B cell (primary cell): ENCODE measurements around the gene NAV2. TPM values are rescaled to one million over a fixed set of nuclear protein-coding genes. Genes with fewer than 3 reads are reported as not detected.

Experiments used
- ATAC-seq: fragments of 200-7000 bp; cut with Tn5 transposase; one replicate; pipeline ENCODE4 v1.10.0; 2021; ENCODE audit warnings: low read depth, mild to moderate bottlenecking, moderate number of reproducible peaks, moderate library complexity
- CTCF ChIA-PET: fragments of 350-600 bp; sonication (Branson Sonifier 250); formaldehyde crosslinking; loops from one replicate; lab custom pipeline; 2021; ENCODE audit warnings: antibody characterized with exemption, inconsistent platforms; lab: Charles Lee
- POLR2A ChIA-PET: fragments of 350-600 bp; sonication (Branson Sonifier 250); formaldehyde crosslinking; loops from one replicate; lab custom pipeline; 2021; ENCODE audit warnings: antibody characterized with exemption; lab: Charles Lee
- DNase-seq: peaks from one replicate; pipeline ENCODE4 v3.0.0; 2013
- H2AFZ ChIP-seq: 2 replicates; pipeline ENCODE4 v1.6.1; 2012; ENCODE audit warnings: mild to moderate bottlenecking, low read depth, low read length; ENCODE audit not compliant: insufficient read depth, poor library complexity, severe bottlenecking
- H3K27ac ChIP-seq, 2 donors: 1 replicate in 1 of 2; 2 replicates in 1 of 2; pipeline ENCODE4 v1.5.1; 2012 to 2013; ENCODE audit warnings: low read length in 2 of 2, mild to moderate bottlenecking in 2 of 2, moderate library complexity in 1 of 2
- H3K27me3 ChIP-seq, 4 experiments: fragments of 200-600 bp in 1 of 4; sonication (generic) in 1 of 4; replicated peaks in 1 of 4; 1 replicate in 2 of 4; 2 replicates in 2 of 4; pipeline versions ENCODE4 v1.6.1 to v1.7.0; 2013 to 2016; ENCODE audit warnings: low read length in 3 of 4, mild to moderate bottlenecking in 2 of 4, mixed read lengths in 1 of 4, moderate library complexity in 1 of 4; ENCODE audit not compliant: insufficient read depth in 4 of 4, control insufficient read depth in 3 of 4; ENCODE audit errors: control extremely low read depth in 1 of 4
- H3K36me3 ChIP-seq, 2 experiments: replicated peaks in 1 of 2; 1 replicate in 1 of 2; 2 replicates in 1 of 2; pipeline versions ENCODE4 v1.6.1 to v1.7.1; 2013; ENCODE audit warnings: low read length in 1 of 2; ENCODE audit not compliant: insufficient read depth in 2 of 2, control insufficient read depth in 1 of 2; ENCODE audit errors: control extremely low read depth in 1 of 2, extremely low read depth in 1 of 2
- H3K4me1 ChIP-seq, 2 donors: fragments of 200-600 bp in 1 of 2; sonication (generic) in 1 of 2; 1 replicate in 1 of 2; 2 replicates in 1 of 2; pipeline versions ENCODE4 v1.5.1 to v1.6.1; 2013 to 2017; ENCODE audit warnings: low read length in 2 of 2; ENCODE audit not compliant: control insufficient read depth in 2 of 2, insufficient read depth in 2 of 2
- H3K4me2 ChIP-seq: replicated peaks from 2 replicates; pipeline ENCODE3; 2012; ENCODE audit warnings: mild to moderate bottlenecking, low read depth, low read length; ENCODE audit not compliant: poor library complexity, severe bottlenecking
- H3K4me3 ChIP-seq, 5 experiments: fragments of 200-600 bp in 1 of 5; sonication (generic) in 1 of 5; 1 replicate in 3 of 5; 2 replicates in 2 of 5; pipeline versions ENCODE4 v1.5.1 to v1.7.0; 2011 to 2016; ENCODE audit warnings: low read length in 4 of 5, mild to moderate bottlenecking in 4 of 5, low read depth in 2 of 5, control low read depth in 1 of 5, moderate library complexity in 1 of 5; ENCODE audit not compliant: insufficient read depth in 1 of 5; ENCODE audit errors: control extremely low read depth in 1 of 5, extremely low read depth in 1 of 5
- H3K79me2 ChIP-seq: fragments of 200-600 bp; sonication (generic); one replicate; pipeline ENCODE4 v1.6.0; 2016; ENCODE audit warnings: low read length; ENCODE audit not compliant: control insufficient read depth, insufficient read depth
- H3K9ac ChIP-seq: fragments of 200-600 bp; sonication (generic); 2 replicates; pipeline ENCODE4 v1.6.1; 2017; ENCODE audit warnings: mild to moderate bottlenecking, low read length, moderate library complexity
- H3K9me3 ChIP-seq, 3 donors: one replicate each; pipeline versions ENCODE4 v1.6.1 to v1.7.1; 2013; ENCODE audit warnings: low read length in 2 of 3; ENCODE audit not compliant: control insufficient read depth in 2 of 3, insufficient read depth in 1 of 3; ENCODE audit errors: control extremely low read depth in 1 of 3
- H4K20me1 ChIP-seq: 2 replicates; pipeline ENCODE4 v1.6.0; 2012; ENCODE audit warnings: mild to moderate bottlenecking, low read length; ENCODE audit not compliant: insufficient read depth, control insufficient read depth, poor library complexity, severe bottlenecking
- H3K27ac Mint-ChIP-seq: one replicate; pipeline ENCODE4 v1.8.0; 2021; ENCODE audit warnings: mixed read lengths
- H3K27me3 Mint-ChIP-seq: one replicate; pipeline ENCODE4 v1.8.0; 2021; ENCODE audit warnings: mixed read lengths
- H3K4me1 Mint-ChIP-seq: one replicate; pipeline ENCODE4 v1.8.0; 2021; ENCODE audit warnings: mixed read lengths
- H3K4me3 Mint-ChIP-seq: one replicate; pipeline ENCODE4 v1.8.0; 2021; ENCODE audit warnings: mixed read lengths
- H3K9me3 Mint-ChIP-seq: one replicate; pipeline ENCODE4 v1.8.0; 2022; ENCODE audit warnings: mixed read lengths; ENCODE audit not compliant: insufficient read depth
- CTCF ChIP-seq: fragments of 200-600 bp; IDR thresholded peaks from one replicate; pipeline ENCODE4 v1.8.0; 2022; ENCODE audit warnings: antibody characterized with exemption, mild to moderate bottlenecking
- EZH2 ChIP-seq: IDR thresholded peaks from 2 replicates; pipeline ENCODE4 v1.6.1; 2012; ENCODE audit warnings: borderline replicate concordance, low read depth, mild to moderate bottlenecking, moderate library complexity, low read length; ENCODE audit not compliant: insufficient read depth, poor library complexity, severe bottlenecking
- WGBS: methylation state at CpG from one replicate; pipeline ENCODE4 v1.1.5; 2013; ENCODE audit warnings: missing lambda C conversion rate; ENCODE audit not compliant: insufficient coverage; 5-methylcytosine and 5-hydroxymethylcytosine counted together
- intact Hi-C: fragments of 100-400 bp; cut with micrococcal nuclease; formaldehyde crosslinking; loops from one replicate; pipeline ENCODE4 v1.10.0; 2022
- polyA plus RNA-seq: library from polyadenylated mRNA; depleted of rRNA; stranded (reverse); fragments of >200 nt; gene quantifications from 2 replicates; pipeline ENCODE4 v1.2.3, GENCODE V29; 2012
- total RNA-seq, 2 donors: library from RNA; stranded (reverse); fragments of 120-200 nt in 1 of 2; gene quantifications; 1 replicate in 1 of 2; 2 replicates in 1 of 2; pipeline versions ENCODE4 v1.2.3 to v1.2.4, GENCODE V29; 2013 to 2022

NAV2 gene
- total and polyA plus RNA-seq, 2 donors (not counting 1 experiment from before 2014, with no cell fraction given) = 0.82 to 22.2 TPM

- H3K79me2 ChIP-seq = no peaks in the 10 kb centered on the region
- ChIA-PET POLR2A (no interaction called here), CTCF (no interaction called here)
- H3K9me3 ChIP-seq = no peaks in the 10 kb centered on the region
- H3K4me1 Mint-ChIP-seq = no peaks in the 10 kb centered on the region
- H3K9me3 Mint-ChIP-seq = no peaks in the 10 kb centered on the region
- no CpG with 5 or more reads among the region's 3 CpGs for WGBS
- H4K20me1 ChIP-seq = no peaks in the 10 kb centered on the region
- no peak overlapping the region for H2AFZ ChIP-seq
- no peak overlapping the region for H3K27ac ChIP-seq
- no peak overlapping the region for H3K4me2 ChIP-seq
- no peak overlapping the region for H3K27ac Mint-ChIP-seq
- intact Hi-C loops = no loop called here
- peaks cover 0 to 4% (median 0%) of the 10 kb centered on the region in 4 experiments for H3K27me3 ChIP-seq
- TF ChIP-seq CTCF (no peak), EZH2 (no peak)
- DNase-seq (no peak), ATAC-seq (no peak)
- H3K4me1 ChIP-seq = no peaks in the 10 kb centered on the region
- H3K27me3 Mint-ChIP-seq = peaks cover 36% of the 10 kb centered on the region
- H3K4me3 ChIP-seq = no peak overlapping the region
- H3K9ac ChIP-seq = no peak overlapping the region
- no peak overlapping the region for H3K4me3 Mint-ChIP-seq
- no peaks in the 10 kb centered on the region for H3K36me3 ChIP-seq
These were observed 210.0 kb downstream of the NAV2 start for GRCh38 chr11:19922689-19923035.

- no peaks in the 10 kb centered on the region for H3K36me3 ChIP-seq
- no peak overlapping the region for H3K4me2 ChIP-seq
- H3K4me1 ChIP-seq = no peaks in the 10 kb centered on the region
- Mint-ChIP-seq H3K27ac (no peak overlapping the region), H3K4me3 (no peak overlapping the region), H3K4me1 (no peaks in the 10 kb centered on the region), H3K27me3 (peaks cover 29% of the 10 kb centered on the region), H3K9me3 (no peaks in the 10 kb centered on the region)
- H4K20me1 ChIP-seq = no peaks in the 10 kb centered on the region
- no peak overlapping the region for H3K9ac ChIP-seq
- DNase-seq (no peak), ATAC-seq (no peak)
- H3K27me3 ChIP-seq = peaks cover 0 to 2% (median 0%) of the 10 kb centered on the region in 4 experiments
- H3K79me2 ChIP-seq = no peaks in the 10 kb centered on the region
- H3K4me3 ChIP-seq = no peak overlapping the region
- no peak overlapping the region for H3K27ac ChIP-seq
- TF ChIP-seq CTCF = no peak
- TF ChIP-seq EZH2 = no peak
- no peak overlapping the region for H2AFZ ChIP-seq
- no CpG with 5 or more reads among the region's 1 CpG for WGBS
- CTCF ChIA-PET = interaction anchor here (0.9 kb wide), 1 partner anchor 16 kb away, joined by 3 read pairs; no protein-coding TSS in a partner anchor
- POLR2A ChIA-PET = no interaction called here
- intact Hi-C loops = no loop called here
- H3K9me3 ChIP-seq = no peaks in the 10 kb centered on the region
These were observed 211.0 kb downstream of the NAV2 start for GRCh38 chr11:19923626-19924025.
